COLO829 (cell line): Measurements from ENCODE around the gene PTER.
A peak's percentile ranks its signal among the peaks of the same experiment; 100 is the strongest.

Experiments
- DNase-seq: peaks from one replicate; pipeline ENCODE4 v3.0.0; 2012; ENCODE audit warnings: low spot score

Gene PTER

DNA sequence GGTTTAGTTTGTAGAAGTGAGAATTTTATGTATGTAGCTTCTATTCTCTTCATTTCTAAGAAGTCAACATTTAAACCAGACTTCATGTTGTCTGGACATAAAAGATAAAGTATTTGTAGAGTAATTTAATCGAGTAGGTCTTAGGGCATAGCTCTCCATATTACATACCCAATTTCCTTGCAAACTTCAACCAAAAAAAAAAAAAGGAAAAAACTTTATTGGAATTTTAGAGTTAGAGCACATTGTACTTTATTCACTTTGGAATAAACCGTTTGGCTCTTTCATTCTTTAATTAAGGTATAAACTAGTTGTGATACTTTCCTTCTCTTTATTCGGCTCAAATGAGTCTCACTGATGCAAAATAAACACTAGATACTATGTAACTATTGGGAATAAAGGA lies 36.0 kb downstream of the PTER start:
- DNase-seq = no peak

DNA sequence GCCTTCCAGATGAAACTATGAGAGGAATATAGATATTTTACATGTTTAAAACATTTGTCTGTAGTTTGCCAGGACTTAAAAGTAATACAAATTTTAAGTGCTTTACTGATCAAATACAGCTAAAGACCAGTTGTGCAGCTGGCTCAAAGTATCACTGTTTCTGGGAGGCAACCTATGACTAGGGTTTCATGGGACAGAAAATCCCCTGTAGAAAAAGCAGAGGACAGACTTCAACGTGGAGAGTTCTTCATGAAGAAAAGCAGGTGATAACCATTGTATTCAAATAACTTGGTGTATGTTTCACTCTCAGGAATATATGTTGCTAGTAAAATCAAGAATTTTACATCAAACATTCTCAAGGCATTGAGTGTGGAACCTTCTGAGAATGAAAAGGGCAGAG lies 40.9 kb downstream of the PTER start:
- DNase-seq = no peak

DNA sequence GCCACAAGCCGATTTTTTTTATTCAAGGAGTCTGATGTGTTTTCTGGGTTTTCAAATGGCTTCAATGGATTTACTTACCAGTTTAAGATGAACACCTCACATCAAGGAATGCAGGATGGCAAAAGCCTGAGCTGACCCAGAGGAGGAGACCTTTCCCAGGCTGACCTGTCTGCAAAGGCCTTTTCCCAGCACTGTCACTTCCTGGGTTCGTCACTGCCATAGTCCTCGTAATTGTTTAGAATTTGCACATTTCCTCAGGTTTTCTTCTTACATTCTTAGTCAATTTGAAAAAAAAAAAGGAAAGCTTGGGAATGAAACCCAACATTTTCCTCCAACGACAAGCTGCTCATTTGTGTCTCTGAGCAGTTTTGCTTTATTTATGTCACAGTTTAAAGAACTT lies 42.0 kb downstream of the PTER start:
- DNase-seq = no peak

DNA sequence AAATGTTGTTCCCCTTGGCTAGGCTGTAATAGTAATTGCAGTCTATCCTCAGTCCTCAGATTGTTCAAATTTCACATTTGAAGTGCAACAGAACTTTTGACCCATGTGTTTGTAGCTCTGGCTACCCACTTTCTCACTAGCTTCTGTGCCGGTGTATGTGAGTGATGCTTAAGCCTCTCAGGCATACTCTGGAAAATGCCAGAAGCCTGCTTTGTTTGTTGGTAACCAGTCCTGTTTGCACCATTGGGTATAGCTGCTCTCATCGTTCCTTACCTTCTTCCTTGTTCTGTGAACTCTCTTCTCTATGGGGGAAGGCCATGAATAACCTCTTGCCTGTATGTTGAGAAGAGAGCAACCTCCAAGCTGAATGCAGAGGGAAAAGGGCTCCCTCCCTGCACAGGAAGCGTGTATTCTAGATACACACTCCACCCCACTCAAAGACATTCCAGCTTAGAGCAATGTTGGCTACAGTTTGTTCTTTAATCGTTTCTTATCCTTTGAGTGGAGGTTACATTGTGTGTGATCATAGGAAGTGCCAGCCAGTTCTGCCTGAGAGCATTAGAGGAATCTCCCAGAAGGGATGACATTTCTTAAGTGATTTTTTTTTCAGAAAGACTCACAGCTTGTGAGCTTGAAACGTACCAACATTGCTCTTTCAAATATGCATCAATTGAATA lies 44.4 kb downstream of the PTER start:
- no peak for DNase-seq

DNA sequence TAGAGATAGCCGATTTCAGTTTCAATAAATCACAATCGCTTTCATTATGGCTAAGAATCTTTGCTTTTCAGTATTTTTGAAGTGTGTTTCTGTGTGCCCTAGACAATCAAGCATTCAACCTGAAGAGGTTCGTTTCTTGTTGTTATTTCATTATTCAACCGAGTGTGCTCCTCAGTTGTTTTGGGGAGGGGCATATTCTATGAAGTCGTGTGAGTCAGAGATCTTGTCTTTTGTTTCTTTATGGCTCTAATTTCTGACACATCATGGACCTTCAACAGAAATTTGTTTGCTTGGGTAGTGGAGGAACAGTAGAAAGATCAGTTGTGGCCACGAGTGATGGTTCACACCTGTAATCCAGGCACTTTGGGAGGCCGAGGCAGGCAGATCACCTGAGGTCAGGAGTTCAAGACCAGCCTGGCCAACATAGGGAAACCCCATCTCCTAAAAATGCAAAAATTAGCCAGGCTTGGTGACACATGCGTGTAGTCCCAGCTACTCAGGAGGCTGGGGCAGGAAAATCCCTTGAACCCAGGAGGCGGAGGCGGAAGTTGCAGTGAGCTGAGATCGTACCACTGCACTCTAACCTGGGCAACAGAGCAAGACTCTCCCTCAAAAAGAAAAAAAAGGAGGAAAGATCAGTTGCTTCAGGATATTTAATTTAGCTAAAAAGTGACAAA lies 46.6 kb downstream of the PTER start:
- no peak for DNase-seq

DNA sequence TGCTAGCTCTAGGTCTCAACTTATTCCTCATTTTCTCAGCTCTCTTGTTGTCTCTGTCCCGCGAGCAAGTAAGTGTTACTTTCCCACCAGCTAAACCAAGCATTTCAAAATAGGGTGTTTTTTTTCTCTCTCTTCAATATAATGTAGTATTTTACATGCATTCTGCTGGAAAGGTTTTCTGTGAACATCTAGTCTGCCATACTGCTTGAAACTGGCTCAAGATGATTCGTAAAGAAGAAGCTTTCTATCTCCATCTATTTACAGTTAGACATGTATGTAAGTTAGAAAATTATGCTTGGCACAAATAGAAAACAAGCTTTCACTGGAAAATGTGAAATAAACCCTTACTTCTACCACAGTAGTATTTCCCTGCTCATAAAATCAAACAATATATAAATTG lies 53.7 kb downstream of the PTER start:
- no peak for DNase-seq

DNA sequence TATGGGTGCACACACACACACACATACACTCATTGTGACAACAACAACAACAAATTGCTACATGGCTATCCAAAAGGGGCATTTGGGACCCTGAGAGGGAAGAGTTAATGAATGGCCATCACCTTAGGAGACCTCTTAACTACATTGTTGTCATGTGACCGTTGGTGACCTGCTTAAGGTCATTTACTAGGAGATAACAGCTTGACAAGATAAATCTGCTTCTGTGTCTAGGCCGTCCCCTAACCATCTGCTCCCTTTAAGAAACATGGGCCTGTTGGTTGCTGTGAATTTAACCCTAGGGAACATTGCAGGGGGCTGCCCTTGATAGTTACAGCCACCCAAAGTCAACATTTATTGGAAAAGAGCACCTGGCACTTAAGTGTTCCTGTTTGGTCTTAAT lies 55.1 kb downstream of the PTER start:
- no peak for DNase-seq

DNA sequence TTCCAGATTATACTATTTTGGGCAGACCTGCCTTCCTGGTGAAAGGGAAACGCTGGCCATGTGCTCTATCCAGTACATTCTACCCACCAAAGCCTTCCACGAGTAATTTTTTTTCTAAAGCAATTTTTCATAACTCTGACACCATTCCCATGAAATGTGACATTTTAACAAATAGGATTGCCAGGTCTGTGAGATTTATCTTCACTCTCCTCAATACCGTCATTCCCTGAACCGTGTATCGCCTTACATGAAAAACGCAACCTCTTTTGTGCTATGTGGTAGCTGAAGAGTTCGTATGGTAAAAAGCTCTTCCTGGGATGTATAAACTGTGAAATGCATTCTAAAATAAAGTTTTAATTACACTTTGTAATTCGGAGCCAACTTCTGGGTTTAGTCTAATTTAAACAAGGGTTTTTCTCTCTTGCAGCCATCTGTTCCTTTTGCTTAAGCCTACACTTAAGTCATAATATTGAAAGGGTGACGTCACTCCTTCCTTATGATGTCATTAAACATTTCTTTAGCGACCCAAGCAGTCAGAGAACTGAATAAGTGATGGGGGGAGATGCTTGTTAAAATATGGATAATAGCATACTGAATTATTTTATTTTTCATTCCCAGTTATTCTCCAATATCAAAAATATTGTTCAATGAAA lies 57.2 kb downstream of the PTER start:
- DNase-seq = no peak

DNA sequence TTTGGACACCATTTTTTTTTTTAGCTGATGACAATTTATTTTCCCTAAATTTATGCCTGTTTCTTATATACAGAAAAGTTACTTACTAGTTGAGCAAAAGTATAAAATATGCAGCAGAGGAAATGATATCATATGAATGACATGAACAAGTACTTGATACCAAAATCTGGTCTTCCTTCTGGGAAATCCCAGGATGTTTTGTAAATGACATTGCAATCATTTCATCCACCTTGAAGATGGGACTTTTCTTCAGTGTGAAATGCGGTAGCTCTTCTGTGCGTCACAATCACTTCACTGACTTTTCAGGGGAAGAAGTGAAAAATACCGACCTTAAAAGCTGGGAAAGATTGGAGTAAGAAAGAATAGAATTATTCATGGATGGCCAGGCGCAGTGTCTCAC lies 61.1 kb downstream of the PTER start:
- DNase-seq = no peak

DNA sequence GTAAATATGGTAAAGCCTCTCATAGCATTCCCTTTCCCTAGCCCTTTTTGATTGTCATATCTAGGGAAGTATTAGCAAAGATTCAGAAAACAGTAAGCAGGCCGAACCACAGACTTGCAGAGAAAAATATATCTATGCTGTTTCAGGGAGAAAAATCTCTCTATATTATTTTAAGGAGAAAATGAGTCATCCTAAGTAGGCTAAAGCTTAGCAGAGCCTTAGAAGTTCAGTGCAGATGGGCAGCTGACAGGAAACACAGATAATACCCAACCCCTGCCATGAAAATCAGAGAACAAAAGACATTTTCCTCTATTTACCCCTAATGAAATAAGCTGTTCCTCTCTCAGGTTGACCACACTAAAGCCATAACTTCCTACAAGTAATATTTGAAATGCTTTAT lies 68.4 kb downstream of the PTER start:
- peak; percentile 8 for DNase-seq

DNA sequence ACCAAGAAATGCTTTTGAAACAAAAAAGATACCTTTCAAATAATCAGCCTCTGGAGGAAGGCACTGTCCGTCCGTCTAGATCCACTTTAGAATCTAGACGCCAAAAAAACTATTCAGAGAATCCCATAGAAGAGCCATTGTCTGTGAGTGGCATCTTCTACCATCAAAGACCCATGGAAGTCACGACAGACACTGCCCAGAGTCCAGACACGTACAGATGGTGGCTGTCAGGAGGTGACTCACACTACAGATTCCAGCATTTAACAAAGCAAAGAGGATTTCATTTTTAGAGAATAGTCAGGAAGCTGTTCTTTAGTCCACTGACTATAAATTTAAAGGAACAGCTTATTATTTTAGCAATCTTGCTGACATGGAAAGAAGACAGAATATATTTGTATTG lies 73.2 kb downstream of the PTER start:
- peak; percentile 60 for DNase-seq

DNA sequence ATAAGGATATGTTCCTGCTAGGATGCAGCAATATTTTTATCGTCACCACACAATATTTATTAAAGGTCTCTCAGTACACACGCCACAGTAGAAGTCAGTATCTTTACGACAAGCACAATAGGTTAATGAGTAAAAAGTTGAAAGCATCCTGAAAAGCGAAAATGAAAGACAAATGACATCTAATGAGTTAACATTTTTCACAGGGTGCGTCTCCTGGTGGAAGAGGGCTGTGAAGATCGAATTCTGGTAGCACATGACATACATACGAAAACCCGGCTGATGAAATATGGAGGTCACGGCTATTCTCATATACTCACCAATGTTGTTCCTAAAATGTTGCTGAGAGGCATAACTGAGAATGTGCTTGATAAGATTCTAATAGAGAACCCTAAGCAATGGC lies 74.0 kb downstream of the PTER start:
- DNase-seq = no peak

DNA sequence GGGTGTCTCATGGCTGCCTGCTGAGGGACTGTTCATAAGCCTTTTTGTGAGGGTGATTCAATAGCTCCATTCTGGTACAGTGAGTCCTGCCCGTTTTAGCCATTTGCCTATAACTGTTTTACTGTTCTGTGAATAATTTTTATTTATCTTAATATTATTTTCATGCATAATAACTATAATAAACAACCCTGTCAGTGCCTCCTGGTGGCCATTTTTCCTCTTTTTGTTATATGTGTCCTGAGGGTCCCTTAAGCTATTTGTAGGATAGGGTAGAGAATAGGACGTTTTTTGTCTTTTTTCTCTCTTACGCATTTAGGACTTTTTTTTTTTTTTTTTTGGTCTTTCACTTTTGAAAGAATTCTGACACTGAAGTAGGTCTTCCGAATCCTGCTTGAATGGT lies 82.0 kb downstream of the PTER start:
- DNase-seq = no peak

DNA sequence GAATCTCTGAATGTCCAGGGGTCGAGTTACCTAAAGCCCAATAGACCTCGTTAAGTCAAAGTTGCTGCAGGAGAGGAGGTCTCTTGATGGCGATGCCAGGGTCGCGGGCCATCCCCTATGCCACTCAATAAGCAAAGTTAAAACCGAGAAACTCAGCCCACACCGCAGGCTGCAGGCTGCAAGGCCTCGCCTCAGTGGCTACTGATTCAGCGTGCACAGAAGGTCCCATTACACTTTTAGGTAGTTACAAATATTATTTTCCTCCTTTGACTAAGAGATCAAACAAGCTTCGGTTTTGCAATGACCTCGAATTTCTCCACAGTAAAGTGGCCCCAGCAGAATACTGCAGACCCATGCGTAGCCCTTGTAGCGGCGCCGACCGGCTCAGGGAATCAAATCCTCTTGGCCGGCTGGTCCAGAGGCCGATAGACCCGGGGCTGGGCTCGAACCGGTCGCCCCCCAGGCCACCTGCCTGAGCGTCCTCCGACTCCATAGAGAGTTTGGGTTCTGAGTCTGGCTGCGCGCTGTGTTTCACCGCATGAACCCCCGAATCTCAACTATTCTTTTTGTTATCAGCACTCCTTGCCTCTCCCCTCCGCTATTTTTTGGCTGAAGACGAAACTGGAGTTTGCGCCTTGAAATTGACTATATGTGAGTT lies 82.6 kb downstream of the PTER start:
- DNase-seq = no peak

DNA sequence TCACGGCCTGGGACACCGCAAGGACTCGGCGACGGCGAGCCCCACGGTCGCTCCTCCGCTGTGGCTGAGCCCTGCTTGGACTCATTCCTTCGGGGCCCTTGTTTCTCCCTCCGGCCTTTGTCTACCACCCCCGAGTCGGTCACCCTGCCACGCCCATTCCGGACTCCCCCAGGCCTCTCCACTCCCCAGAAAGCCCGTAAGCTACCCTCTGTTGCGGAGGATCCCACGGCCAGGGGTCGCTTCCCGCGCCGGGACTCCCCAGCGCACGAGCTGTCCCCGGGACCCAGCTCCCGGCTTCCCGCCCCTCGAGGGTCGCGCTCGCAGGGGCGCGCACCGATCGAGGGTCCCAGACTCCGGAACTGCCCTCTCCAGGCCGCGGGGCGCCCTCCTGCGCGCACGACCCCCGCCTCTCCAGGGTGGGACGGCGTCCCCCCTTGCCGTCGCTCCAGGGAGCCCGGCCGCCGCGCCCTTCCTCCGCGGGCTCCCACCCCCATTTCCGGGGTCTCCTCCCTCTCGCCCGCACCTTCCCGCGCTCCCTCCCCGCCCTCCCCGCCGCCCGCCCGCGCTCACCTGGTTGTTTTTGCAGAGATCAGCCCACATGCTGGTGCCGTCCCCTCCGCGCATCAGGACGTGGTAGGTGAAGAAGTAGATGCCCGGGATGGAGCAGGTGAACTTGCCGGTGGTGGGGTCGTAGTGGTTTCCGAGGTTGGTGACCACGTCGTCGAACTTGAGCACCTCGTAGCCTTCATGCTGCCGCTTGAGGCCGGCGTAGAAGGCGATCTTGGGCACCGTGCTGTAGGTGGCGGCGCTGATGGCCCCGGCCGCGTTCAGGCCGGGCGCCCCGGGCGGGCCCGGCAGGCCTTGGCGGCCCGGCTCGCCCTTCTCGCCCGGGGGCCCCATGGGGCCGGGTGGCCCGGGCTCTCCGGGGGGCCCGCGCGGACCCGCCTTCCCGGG lies 83.4 kb downstream of the PTER start:
- DNase-seq = no peak

DNA sequence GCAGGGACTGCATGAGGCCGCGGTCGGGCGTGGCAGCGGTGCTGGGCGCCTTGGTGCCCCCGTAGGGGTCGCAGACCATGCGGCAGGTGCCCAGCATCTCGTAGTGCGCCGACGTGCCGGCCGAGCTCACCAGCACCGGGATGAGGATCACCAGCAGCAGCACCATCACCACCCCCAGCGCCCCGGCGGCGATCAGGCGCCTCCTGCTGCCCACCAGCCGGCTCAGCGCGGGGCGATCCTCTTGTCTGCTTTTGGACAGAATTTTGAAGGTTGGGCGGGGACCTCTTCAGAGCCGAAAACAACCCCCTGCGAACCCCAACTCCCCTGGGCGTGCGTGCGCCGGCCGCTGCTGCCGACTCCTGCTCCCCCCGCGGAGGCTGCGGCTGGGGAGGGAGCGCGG lies 84.1 kb downstream of the PTER start:
- DNase-seq = no peak

DNA sequence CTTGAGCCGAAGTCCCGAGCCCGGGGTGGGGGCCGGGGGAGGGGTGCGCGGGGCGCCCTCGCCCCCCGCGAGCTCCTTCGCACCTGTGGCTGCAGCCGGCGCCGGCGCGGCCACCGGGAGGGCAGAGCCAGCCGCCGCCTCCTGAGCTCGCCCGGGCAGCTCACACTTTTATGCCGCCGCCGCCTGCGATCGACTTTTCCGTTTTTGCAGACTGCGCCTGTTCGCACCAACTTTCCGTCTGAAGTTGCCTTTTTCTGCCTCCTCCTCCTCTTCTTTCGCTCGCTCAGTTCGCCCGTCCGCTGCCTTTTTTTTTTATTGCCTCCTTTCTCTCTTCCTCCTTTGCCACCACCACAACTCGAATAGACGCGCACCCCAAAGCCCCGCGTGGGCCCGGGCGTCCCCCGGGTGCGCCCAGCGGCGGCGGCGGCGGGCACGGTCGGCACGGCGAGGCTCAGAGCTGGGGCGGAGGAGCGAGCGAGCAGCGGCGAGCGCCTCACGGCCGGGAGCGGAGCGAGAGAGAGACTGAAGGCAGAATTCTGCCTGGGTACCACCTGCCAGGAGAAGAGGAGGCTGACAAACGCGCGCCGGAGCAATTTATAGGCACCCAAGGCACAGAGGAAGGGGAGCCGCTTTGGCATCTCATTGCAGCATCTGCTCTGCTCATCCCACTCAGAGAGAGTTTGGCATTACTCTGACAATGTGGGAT lies 84.7 kb downstream of the PTER start, which contains the start of gene C1QL3:
Gene C1QL3 (minus strand): TSS at position 569 of the 706 bp plus-strand sequence. CDS start 814 bp downstream, outside the sequence.
- no peak for DNase-seq

DNA sequence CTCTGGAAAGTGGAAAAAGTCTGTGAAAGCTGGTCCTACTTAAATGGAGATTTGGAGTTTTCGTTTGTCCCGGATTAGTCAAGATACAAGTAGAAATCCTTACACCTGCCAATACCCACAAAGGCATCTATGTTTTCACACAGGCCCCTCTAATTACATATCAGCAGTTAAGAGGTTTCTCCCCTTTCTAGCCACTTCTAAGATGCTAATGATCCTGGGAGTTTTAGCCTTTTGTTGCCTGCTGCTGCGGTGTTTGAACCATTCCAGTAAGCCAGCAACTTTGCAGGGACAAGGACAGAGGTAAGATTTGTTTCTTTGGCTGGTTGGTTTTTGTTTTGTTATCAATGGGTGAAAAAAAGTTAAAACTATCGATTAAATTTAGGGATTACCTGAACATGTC lies 90.6 kb downstream of the PTER start:
- no peak for DNase-seq

DNA sequence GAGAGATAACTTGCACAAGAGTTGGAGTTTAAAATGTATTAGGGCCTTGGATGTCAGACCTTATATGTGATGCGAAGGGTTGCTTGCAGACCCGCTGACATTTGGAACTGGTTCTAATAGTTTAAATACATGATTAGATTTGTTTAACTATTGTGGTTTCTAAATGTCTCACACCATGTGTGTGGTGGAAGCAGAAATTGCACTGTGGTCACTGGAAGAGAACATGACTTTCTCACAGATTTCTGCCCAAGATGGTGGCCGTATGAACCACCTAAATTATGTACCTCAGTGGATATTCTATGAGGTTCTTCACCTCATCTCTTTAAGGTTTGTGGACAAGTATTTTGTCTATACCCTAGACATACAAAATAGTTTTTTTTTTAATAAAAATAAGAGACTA lies 93.0 kb downstream of the PTER start:
- DNase-seq = no peak

DNA sequence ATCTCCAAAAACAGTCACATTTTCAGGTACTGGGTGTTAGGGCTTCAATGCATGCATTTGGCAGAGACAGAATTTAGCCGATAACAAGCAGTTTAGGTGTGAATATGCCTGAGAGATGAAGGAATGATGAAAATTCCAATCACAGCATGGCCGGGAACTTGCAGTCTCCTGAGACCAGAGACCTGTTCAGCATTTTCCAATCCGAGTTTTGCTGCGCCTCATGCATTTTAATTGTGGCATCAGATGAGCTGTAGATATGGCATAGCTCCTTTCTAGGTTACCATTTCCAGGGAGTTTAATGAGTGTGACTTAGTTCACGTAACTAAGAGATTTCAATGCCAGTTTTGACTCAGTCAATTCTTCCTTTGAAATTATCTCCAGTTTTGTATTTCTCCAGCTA lies 99.3 kb downstream of the PTER start:
- DNase-seq = no peak

DNA sequence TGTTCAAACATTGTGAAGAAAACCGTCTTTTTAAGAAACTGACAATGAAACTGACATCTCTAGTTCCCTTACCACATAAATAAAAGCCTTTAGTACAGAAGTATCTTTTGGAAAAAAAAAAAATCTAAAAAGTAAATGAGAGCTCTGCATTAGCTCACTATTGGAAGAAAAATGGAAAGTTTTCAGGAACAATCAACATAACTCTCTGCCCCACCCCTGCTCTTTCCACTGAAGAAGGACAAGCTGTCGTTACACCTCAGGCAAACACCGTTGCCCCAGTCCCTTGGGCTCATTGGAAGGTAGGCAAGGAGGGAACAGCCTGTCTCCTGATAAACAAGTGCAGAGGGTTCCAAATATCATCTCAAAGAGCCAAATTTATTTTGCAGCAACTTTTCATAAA lies 107.3 kb downstream of the PTER start:
- no peak for DNase-seq
